DOHH2 (cell line): ENCODE measurements around the gene SLC66A1.

ENCODE experiments used
- H3F3A ChIP-seq: fragments of 200-600 bp; sonication (generic), shearing (Covaris generic); 2 replicates; pipeline ENCODE4 v1.6.0; 2016; ENCODE audit warnings: antibody characterized with exemption, mild to moderate bottlenecking; ENCODE audit not compliant: control insufficient read depth, insufficient read depth
- H3K27ac ChIP-seq: fragments of 200-600 bp; sonication (generic); 2 replicates; pipeline ENCODE4 v1.5.1; 2014; ENCODE audit warnings: low read depth, mild to moderate bottlenecking, low read length, moderate library complexity
- H3K27me3 ChIP-seq: fragments of 200-600 bp; sonication (generic); 2 replicates; pipeline ENCODE4 v1.6.1; 2014; ENCODE audit warnings: mild to moderate bottlenecking, low read length, mixed read lengths; ENCODE audit not compliant: control insufficient read depth
- H3K36me3 ChIP-seq: fragments of 200-600 bp; sonication (generic); 2 replicates; pipeline ENCODE4 v1.6.1; 2014; ENCODE audit warnings: mild to moderate bottlenecking, low read length, moderate library complexity, mixed read lengths; ENCODE audit not compliant: control insufficient read depth
- H3K4me1 ChIP-seq: fragments of 200-600 bp; sonication (generic); 2 replicates; pipeline ENCODE4 v1.6.1; 2014; ENCODE audit warnings: mild to moderate bottlenecking, low read length, mixed read lengths; ENCODE audit not compliant: control insufficient read depth
- H3K4me2 ChIP-seq: fragments of 200-600 bp; sonication (generic); 2 replicates; pipeline ENCODE4 v1.6.0; 2014; ENCODE audit warnings: mild to moderate bottlenecking, low read length, moderate library complexity
- H3K4me3 ChIP-seq: fragments of 200-600 bp; sonication (generic); 2 replicates; pipeline ENCODE4 v1.5.1; 2014; ENCODE audit warnings: mild to moderate bottlenecking, low read length, mixed read lengths
- H3K79me2 ChIP-seq: fragments of 200-600 bp; sonication (generic); 2 replicates; pipeline ENCODE4 v1.6.1; 2014; ENCODE audit warnings: mild to moderate bottlenecking, low read length, mixed read lengths; ENCODE audit not compliant: control insufficient read depth
- H3K9me2 ChIP-seq: fragments of 200-600 bp; sonication (generic); replicated peaks from 2 replicates; pipeline ENCODE4 v1.6.1; 2014; ENCODE audit warnings: mild to moderate bottlenecking, low read length, mixed read lengths; ENCODE audit not compliant: control insufficient read depth
- H3K9me3 ChIP-seq: fragments of 200-600 bp; sonication (generic); 2 replicates; pipeline ENCODE4 v1.6.1; 2014; ENCODE audit warnings: antibody characterized with exemption, low read length, mixed read lengths; ENCODE audit not compliant: control insufficient read depth, insufficient read depth
- H4K20me1 ChIP-seq: fragments of 200-600 bp; sonication (generic); 2 replicates; pipeline ENCODE4 v1.6.0; 2014; ENCODE audit warnings: low read depth, mild to moderate bottlenecking, antibody characterized with exemption, low read length, moderate library complexity; ENCODE audit not compliant: control insufficient read depth, insufficient read depth
- CTCF ChIP-seq: fragments of 200-600 bp; sonication (generic); IDR thresholded peaks from one replicate; pipeline ENCODE4 v1.5.1; 2014; ENCODE audit warnings: antibody characterized with exemption, mild to moderate bottlenecking, low read depth, low read length; ENCODE audit not compliant: poor library complexity, severe bottlenecking
- EZH2phosphoT487 ChIP-seq: fragments of 200-600 bp; sonication (generic); IDR thresholded peaks from 2 replicates; pipeline ENCODE4 v1.6.1; 2017; ENCODE audit warnings: borderline replicate concordance, mild to moderate bottlenecking, antibody characterized with exemption, low read length, moderate library complexity, mixed read lengths

Gene SLC66A1

GRCh38 chr1:19360432-19360831, 48.3 kb downstream of the SLC66A1 start:
- H3K4me3 ChIP-seq, result no peak overlapping the region
- no peaks in the 10 kb centered on the region for H3K79me2 ChIP-seq
- no peaks in the 10 kb centered on the region for H3K27me3 ChIP-seq
- no peaks in the 10 kb centered on the region for H3K9me2 ChIP-seq
- H3K4me2 ChIP-seq, result no peak overlapping the region
- no peak overlapping the region for H3K27ac ChIP-seq
- no peaks in the 10 kb centered on the region for H4K20me1 ChIP-seq
- no peaks in the 10 kb centered on the region for H3K9me3 ChIP-seq
- no peaks in the 10 kb centered on the region for H3F3A ChIP-seq
- H3K4me1 ChIP-seq, result no peaks in the 10 kb centered on the region
- TF ChIP-seq CTCF (no peak), EZH2phosphoT487 (no peak)
- peaks cover 13% of the 10 kb centered on the region; the same call in 1 of the 2 replicates for H3K36me3 ChIP-seq

GRCh38 chr1:19360843-19361610, 48.9 kb downstream of the SLC66A1 start:
- Histone ChIP-seq H4K20me1 (no peaks in the 10 kb centered on the region), H3K4me1 (no peaks in the 10 kb centered on the region), H3K9me3 (no peaks in the 10 kb centered on the region), H3K36me3 (peaks cover 9% of the 10 kb centered on the region; the same call in 1 of the 2 replicates), H3K9me2 (no peaks in the 10 kb centered on the region), H3K4me3 (no peak overlapping the region), H3K27me3 (no peaks in the 10 kb centered on the region), H3K27ac (no peak overlapping the region), H3K4me2 (no peak overlapping the region), H3F3A (no peaks in the 10 kb centered on the region), H3K79me2 (no peaks in the 10 kb centered on the region)
- TF ChIP-seq CTCF (no peak), EZH2phosphoT487 (no peak)

GRCh38 chr1:19361611-19362147, 49.6 kb downstream of the SLC66A1 start:
- Histone ChIP-seq H3K9me2 (no peaks in the 10 kb centered on the region), H3K27ac (no peak overlapping the region), H3K79me2 (no peaks in the 10 kb centered on the region), H3K4me3 (no peak overlapping the region), H3F3A (no peaks in the 10 kb centered on the region), H3K27me3 (no peaks in the 10 kb centered on the region), H3K9me3 (no peaks in the 10 kb centered on the region), H4K20me1 (no peaks in the 10 kb centered on the region), H3K36me3 (peaks cover 2% of the 10 kb centered on the region; the same call in 1 of the 2 replicates), H3K4me2 (no peak overlapping the region), H3K4me1 (no peaks in the 10 kb centered on the region)
- TF ChIP-seq EZH2phosphoT487 (no peak), CTCF (no peak)
